T-cell (primary cell): ENCODE results near the gene CEP170. TPM values are rescaled to one million over a fixed set of nuclear protein-coding genes. Genes with fewer than 3 reads are reported as not detected.

Experiments
- ATAC-seq, 4 experiments: fragments of 200-7000 bp in 3 of 4; fragments of 150-1000 bp in 1 of 4; cut with Tn5 transposase; replicated peaks in 1 of 4; 1 replicate in 3 of 4; 2 replicates in 1 of 4; pipeline ENCODE4 v1.10.0; 2021; ENCODE audit warnings: moderate library complexity in 3 of 4, mild to moderate bottlenecking in 2 of 4, moderate number of reproducible peaks in 1 of 4
- CTCF ChIA-PET, 2 donors: fragments of 300-600 bp; sonication (Branson Sonifier 250); formaldehyde crosslinking; loops; one replicate each; lab custom pipeline; 2022; ENCODE audit warnings: antibody characterized with exemption in 2 of 2; lab: Charles Lee
- POLR2A ChIA-PET, 2 donors: fragments of 300-600 bp; sonication (Branson Sonifier 250); formaldehyde crosslinking; loops; one replicate each; lab custom pipeline; 2022; ENCODE audit warnings: antibody characterized with exemption in 2 of 2; lab: Charles Lee
- DNase-seq, 35 experiments: peaks; one replicate each; pipeline versions ENCODE4 v3.0.0 to v3.0.0-alpha.2; 2013 to 2023
- H3K27ac ChIP-seq: one replicate; pipeline ENCODE4 v1.5.1; 2013; ENCODE audit warnings: low read length
- H3K27me3 ChIP-seq, 2 experiments: replicated peaks in 1 of 2; 1 replicate in 1 of 2; 2 replicates in 1 of 2; pipeline versions ENCODE4 v1.6.1 to v1.7.0; 2013; ENCODE audit warnings: low read length in 1 of 2, mixed read lengths in 1 of 2; ENCODE audit not compliant: control insufficient read depth in 2 of 2, insufficient read depth in 2 of 2; ENCODE audit errors: extremely low read depth in 1 of 2
- H3K36me3 ChIP-seq, 2 donors: 1 replicate in 1 of 2; 2 replicates in 1 of 2; pipeline versions ENCODE4 v1.6.1 to v1.7.0; 2013; ENCODE audit warnings: low read length in 1 of 2; ENCODE audit not compliant: control insufficient read depth in 2 of 2, insufficient read depth in 1 of 2; ENCODE audit errors: extremely low read depth in 1 of 2
- H3K4me1 ChIP-seq, 2 experiments: 1 replicate in 1 of 2; 2 replicates in 1 of 2; pipeline versions ENCODE4 v1.6.1 to v1.7.0; 2013; ENCODE audit warnings: low read length in 2 of 2, mixed read lengths in 1 of 2; ENCODE audit not compliant: insufficient read depth in 2 of 2, control insufficient read depth in 1 of 2; ENCODE audit errors: extremely low read depth in 1 of 2
- H3K4me3 ChIP-seq, 2 donors: 1 replicate in 1 of 2; 2 replicates in 1 of 2; pipeline versions ENCODE4 v1.5.1 to v1.7.0; 2013; ENCODE audit warnings: mild to moderate bottlenecking in 2 of 2, low read length in 1 of 2, moderate library complexity in 1 of 2; ENCODE audit not compliant: control insufficient read depth in 1 of 2; ENCODE audit errors: extremely low read depth in 1 of 2
- H3K9me3 ChIP-seq: 2 replicates; pipeline ENCODE4 v1.7.0; 2013
- H3K27ac Mint-ChIP-seq, 2 donors: one replicate each; pipeline ENCODE4 v1.8.0; 2020 to 2021; ENCODE audit warnings: mild to moderate bottlenecking in 2 of 2, mixed read lengths in 2 of 2
- H3K27me3 Mint-ChIP-seq, 2 donors: one replicate each; pipeline ENCODE4 v1.8.0; 2021 to 2022; ENCODE audit warnings: mixed read lengths in 2 of 2
- H3K36me3 Mint-ChIP-seq: one replicate; pipeline ENCODE4 v1.8.0; 2021; ENCODE audit warnings: mixed read lengths
- H3K4me1 Mint-ChIP-seq, 3 donors: one replicate each; pipeline ENCODE4 v1.8.0; 2020 to 2022; ENCODE audit warnings: mixed read lengths in 3 of 3, mild to moderate bottlenecking in 1 of 3
- H3K4me3 Mint-ChIP-seq, 3 donors: one replicate each; pipeline ENCODE4 v1.8.0; 2020 to 2022; ENCODE audit warnings: mild to moderate bottlenecking in 3 of 3, mixed read lengths in 3 of 3, moderate library complexity in 3 of 3
- H3K9me3 Mint-ChIP-seq, 3 donors: one replicate each; pipeline ENCODE4 v1.8.0; 2020 to 2022; ENCODE audit warnings: mixed read lengths in 3 of 3
- WGBS: methylation state at CpG from one replicate; pipeline ENCODE4 v1.1.5; 2013; ENCODE audit warnings: missing lambda C conversion rate; ENCODE audit not compliant: insufficient coverage; 5-methylcytosine and 5-hydroxymethylcytosine counted together
- total RNA-seq, 35 experiments: library from RNA in 6 of 35; stranded (reverse) in 6 of 35; fragments of 120-200 nt in 1 of 35; gene quantifications; one replicate each; pipeline versions ENCODE4 v1.2.1 to v1.2.4 and lab custom pipeline; 2013 to 2026

Gene CEP170
- total RNA-seq, 5 donors from 2014 or later (not counting 1 experiment from before 2014, with no cell fraction given) = 32.7 to 50.4 (median 37.0) TPM

GRCh38 chr1:243251539-243251938 lies 3.5 kb downstream of the CEP170 start:
- Mint-ChIP-seq H3K4me3 (no peak overlapping the region), H3K27me3 (no peaks in the 10 kb centered on the region), H3K36me3 (no peaks in the 10 kb centered on the region), H3K9me3 (no peaks in the 10 kb centered on the region), H3K27ac (peak overlapping the region; percentile 1 to 57), H3K4me1 (peaks cover 54 to 62% (median 61%) of the 10 kb centered on the region in 3 donors)
- Histone ChIP-seq H3K4me1 (peaks cover 13 to 16% of the 10 kb centered on the region in 2 experiments), H3K4me3 (no peak overlapping the region), H3K9me3 (no peaks in the 10 kb centered on the region), H3K36me3 (no peaks in the 10 kb centered on the region), H3K27me3 (no peaks in the 10 kb centered on the region), H3K27ac (peak overlapping the region; percentile 8)
- ATAC-seq (no peak), DNase-seq (no peak)
- WGBS = no CpG with 5 or more reads among the region's 1 CpG
- ChIA-PET CTCF (interaction anchor here in 1 of 2 donors (1.3 kb wide), 1 partner anchor 17 kb away, joined by 3 read pairs; no protein-coding TSS in a partner anchor), POLR2A (no interaction called here)

GRCh38 chr1:243250102-243250501 lies 5.0 kb downstream of the CEP170 start:
- ATAC-seq = no peak
- CTCF ChIA-PET = interaction anchor here in 1 of 2 donors (1.3 kb wide), 1 partner anchor 16 kb away, joined by 3 read pairs; no protein-coding TSS in a partner anchor
- no peak for DNase-seq
- Histone ChIP-seq H3K27me3 (no peaks in the 10 kb centered on the region), H3K36me3 (no peaks in the 10 kb centered on the region), H3K4me3 (no peak overlapping the region), H3K9me3 (no peaks in the 10 kb centered on the region), H3K4me1 (peaks cover 7 to 12% of the 10 kb centered on the region in 2 experiments), H3K27ac (no peak overlapping the region)
- Mint-ChIP-seq H3K36me3 (no peaks in the 10 kb centered on the region), H3K27me3 (no peaks in the 10 kb centered on the region), H3K27ac (no peak overlapping the region), H3K9me3 (no peaks in the 10 kb centered on the region), H3K4me3 (no peak overlapping the region), H3K4me1 (peaks cover 48 to 56% (median 55%) of the 10 kb centered on the region in 3 donors)
- WGBS = no CpG with 5 or more reads among the region's 3 CpGs
- POLR2A ChIA-PET = interaction anchor here in 1 of 2 donors (0.8 kb wide), 1 partner anchor 16 kb away, joined by 3 read pairs; no protein-coding TSS in a partner anchor

DNA sequence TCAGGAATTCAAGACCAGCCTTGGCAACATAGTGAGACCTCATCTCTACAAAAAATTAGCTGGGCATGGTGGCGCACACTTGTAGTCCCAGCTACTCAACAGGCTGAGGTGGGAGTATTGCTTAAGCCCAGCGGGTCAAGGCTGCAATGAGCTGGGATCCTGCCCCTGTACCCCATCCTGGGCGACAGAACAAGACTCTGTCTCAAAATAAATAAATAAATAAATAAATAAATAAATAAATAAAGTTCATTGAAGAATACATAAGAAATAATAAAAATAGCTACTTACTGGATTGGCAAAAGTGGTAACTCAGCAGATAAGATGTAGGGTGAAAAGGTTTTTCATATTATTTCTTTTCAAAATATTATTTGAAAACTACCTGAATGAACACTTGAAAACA lies 5.9 kb downstream of the CEP170 start:
- peaks cover 4 to 12% of the 10 kb centered on the region in 2 experiments for H3K4me1 ChIP-seq
- CTCF ChIA-PET = interaction anchor here in 1 of 2 donors (0.5 kb wide), 1 partner anchor 1642 kb away, joined by 3 read pairs; no protein-coding TSS in a partner anchor
- H3K27me3 ChIP-seq = no peaks in the 10 kb centered on the region
- H3K27ac ChIP-seq = no peak overlapping the region
- no peaks in the 10 kb centered on the region for H3K36me3 ChIP-seq
- POLR2A ChIA-PET = interaction anchor here in 1 of 2 donors (0.5 kb wide), 1 partner anchor 13 kb away, joined by 3 read pairs; no protein-coding TSS in a partner anchor
- H3K4me3 Mint-ChIP-seq = no peak overlapping the region
- H3K4me3 ChIP-seq = no peak overlapping the region
- no peak for ATAC-seq
- WGBS = 100% methylated on average over 1 of the region's 3 CpGs
- H3K4me1 Mint-ChIP-seq = peaks cover 48 to 53% (median 49%) of the 10 kb centered on the region in 3 donors
- H3K36me3 Mint-ChIP-seq = peaks cover 2% of the 10 kb centered on the region
- no peak overlapping the region for H3K27ac Mint-ChIP-seq
- H3K27me3 Mint-ChIP-seq = no peaks in the 10 kb centered on the region
- no peaks in the 10 kb centered on the region for H3K9me3 ChIP-seq
- no peak for DNase-seq
- no peaks in the 10 kb centered on the region for H3K9me3 Mint-ChIP-seq

DNA sequence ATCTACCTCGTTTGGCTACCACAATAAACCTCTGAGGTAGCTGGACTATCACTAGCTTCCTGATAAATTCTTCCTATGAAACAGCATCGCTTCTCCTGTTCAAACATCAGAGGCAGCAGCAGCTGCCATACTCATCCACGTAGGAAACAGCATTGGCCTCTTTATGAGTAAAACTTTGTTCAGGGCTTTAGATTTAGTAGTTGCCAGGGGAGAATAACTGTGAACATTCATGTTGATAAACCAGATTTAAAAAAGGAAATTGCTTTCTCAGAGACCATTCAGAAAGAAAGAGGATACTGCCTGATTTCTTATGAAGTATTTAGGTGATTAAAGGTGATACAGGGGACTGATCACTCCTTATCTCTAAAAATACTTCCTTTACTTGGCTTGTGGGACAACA lies 7.2 kb downstream of the CEP170 start:
- Mint-ChIP-seq H3K4me3 (no peak overlapping the region), H3K27ac (no peak overlapping the region), H3K9me3 (no peaks in the 10 kb centered on the region), H3K4me1 (peaks cover 39 to 43% (median 41%) of the 10 kb centered on the region in 3 donors), H3K36me3 (peaks cover 6% of the 10 kb centered on the region), H3K27me3 (no peaks in the 10 kb centered on the region)
- Histone ChIP-seq H3K27me3 (no peaks in the 10 kb centered on the region), H3K36me3 (no peaks in the 10 kb centered on the region), H3K4me1 (peaks cover 0 to 3% of the 10 kb centered on the region in 2 experiments), H3K27ac (no peak overlapping the region), H3K9me3 (no peaks in the 10 kb centered on the region), H3K4me3 (no peak overlapping the region)
- POLR2A ChIA-PET = interaction anchor here (0.5 to 0.6 kb wide), 2 partner anchors 17 to 545 kb away, joined by 4 read pairs; no protein-coding TSS in a partner anchor
- WGBS = no CpG with 5 or more reads among the region's 3 CpGs
- CTCF ChIA-PET = interaction anchor here in 1 of 2 donors (0.6 kb wide), 1 partner anchor 1145 kb away, joined by 4 read pairs; no protein-coding TSS in a partner anchor
- no peak for ATAC-seq
- no peak for DNase-seq

- 100% methylated on average over 1 of the region's 1 CpG for WGBS
- Histone ChIP-seq H3K4me3 (no peak overlapping the region), H3K9me3 (no peaks in the 10 kb centered on the region), H3K36me3 (no peaks in the 10 kb centered on the region), H3K27me3 (no peaks in the 10 kb centered on the region), H3K27ac (no peak overlapping the region), H3K4me1 (peaks cover 0 to 2% of the 10 kb centered on the region in 2 experiments)
- H3K36me3 Mint-ChIP-seq = peaks cover 8% of the 10 kb centered on the region
- ATAC-seq (no peak), DNase-seq (no peak)
- H3K27me3 Mint-ChIP-seq = no peaks in the 10 kb centered on the region
- CTCF ChIA-PET = no interaction called here
- H3K9me3 Mint-ChIP-seq = no peaks in the 10 kb centered on the region
- POLR2A ChIA-PET = no interaction called here
- H3K27ac Mint-ChIP-seq = peak overlapping the region in 1 of 2 donors; percentile 9
- H3K4me1 Mint-ChIP-seq = peaks cover 35 to 42% (median 39%) of the 10 kb centered on the region in 3 donors
- H3K4me3 Mint-ChIP-seq = no peak overlapping the region
Measured at GRCh38 chr1:243246916-243247315, 8.2 kb downstream of the CEP170 start.

DNA sequence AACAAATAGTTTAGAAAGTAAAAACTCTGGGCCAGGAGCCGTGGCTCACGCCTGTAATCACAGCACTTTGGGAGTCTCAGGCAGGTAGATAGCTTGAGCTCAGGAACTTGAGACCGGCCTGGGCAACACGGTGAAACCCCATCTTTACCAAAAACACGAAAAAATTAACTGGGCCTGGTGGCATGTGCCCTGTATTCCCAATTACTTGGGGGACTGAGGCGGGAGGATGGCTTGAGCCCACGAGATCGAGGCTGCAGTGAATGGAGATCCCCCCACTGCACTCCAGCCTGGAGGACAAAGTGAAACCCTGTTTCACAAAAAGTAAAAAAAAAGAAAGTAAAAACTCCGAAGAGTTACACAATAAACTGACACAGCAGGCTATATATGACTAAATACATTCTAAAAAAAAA lies 10.6 kb downstream of the CEP170 start:
- Mint-ChIP-seq H3K4me1 (peaks cover 21 to 32% (median 23%) of the 10 kb centered on the region in 3 donors), H3K27ac (peak overlapping the region in 1 of 2 donors; percentile 22), H3K36me3 (peaks cover 22% of the 10 kb centered on the region), H3K4me3 (no peak overlapping the region), H3K9me3 (peaks cover 0 to 4% (median 0%) of the 10 kb centered on the region in 3 donors), H3K27me3 (no peaks in the 10 kb centered on the region)
- H3K36me3 ChIP-seq = no peaks in the 10 kb centered on the region
- H3K4me1 ChIP-seq = peaks cover 0 to 2% of the 10 kb centered on the region in 2 experiments
- H3K27me3 ChIP-seq = no peaks in the 10 kb centered on the region
- CTCF ChIA-PET = no interaction called here
- WGBS = 86% methylated on average over 4 of the region's 9 CpGs
- H3K27ac ChIP-seq = no peak overlapping the region
- no peaks in the 10 kb centered on the region for H3K9me3 ChIP-seq
- ATAC-seq (no peak), DNase-seq (no peak)
- POLR2A ChIA-PET = interaction anchor here in 1 of 2 donors (0.6 kb wide), 1 partner anchor 29 kb away, joined by 3 read pairs; no protein-coding TSS in a partner anchor
- no peak overlapping the region for H3K4me3 ChIP-seq
